HEK293 (cell line): ENCODE data around the gene KCND2.

Experiments used
- CTCF ChIA-PET: fragments of 350-600 bp; formaldehyde crosslinking; extraction: SDS; loops from one replicate; lab custom pipeline; 2021; ENCODE audit warnings: antibody characterized with exemption; lab: Yijun Ruan, JAX
- POLR2A ChIA-PET: fragments of 300-600 bp; formaldehyde crosslinking; extraction: SDS; loops from one replicate; lab custom pipeline; 2020; ENCODE audit warnings: antibody characterized with exemption, inconsistent platforms; lab: Yijun Ruan, JAX
- H3K27ac ChIP-seq: fragments of 200-500 bp; sonication (Bioruptor generic); 2 replicates; pipeline ENCODE4 v1.5.1; 2014; ENCODE audit warnings: low read depth, low read length, control low read depth, inconsistent platforms; ENCODE audit errors: extremely low read depth
- H3K36me3 ChIP-seq, 2 experiments: fragments of 200-500 bp in 1 of 2; sonication (Bioruptor generic) in 1 of 2; 1 replicate in 1 of 2; 2 replicates in 1 of 2; pipeline ENCODE4 v1.5.1; 2014 to 2017; ENCODE audit warnings: inconsistent platforms in 2 of 2, low read length in 2 of 2; ENCODE audit not compliant: control insufficient read depth in 2 of 2, insufficient read depth in 1 of 2
- H3K4me1 ChIP-seq: fragments of 200-500 bp; sonication (Bioruptor generic); 2 replicates; pipeline ENCODE4 v1.5.1; 2014; ENCODE audit warnings: mild to moderate bottlenecking, low read length, inconsistent platforms; ENCODE audit not compliant: control insufficient read depth, insufficient read depth
- H3K4me3 ChIP-seq: 2 replicates; pipeline ENCODE4 v1.5.1; 2011; ENCODE audit warnings: low read depth, mild to moderate bottlenecking, control low read depth, low read length, moderate library complexity
- H3K9me3 ChIP-seq: fragments of 200-500 bp; sonication (Bioruptor generic); 2 replicates; pipeline ENCODE4 v1.5.1; 2014; ENCODE audit warnings: low read depth, low read length, inconsistent platforms; ENCODE audit not compliant: control insufficient read depth, insufficient read depth
- KLF17 ChIP-seq: fragments of 450-650 bp; formaldehyde crosslinking; IDR thresholded peaks from 2 replicates; pipeline ENCODE4 v1.5.1; 2016; ENCODE audit warnings: missing biosample characterization, missing genetic modification characterization
- OSR2 ChIP-seq: fragments of 450-650 bp; formaldehyde crosslinking; IDR thresholded peaks from 2 replicates; pipeline ENCODE4 v1.5.1; 2016; ENCODE audit warnings: missing biosample characterization, missing genetic modification characterization
- SETDB1 ChIP-seq: IDR thresholded peaks from one replicate; pipeline ENCODE4 v1.6.1; 2017; ENCODE audit warnings: mild to moderate bottlenecking, low read length, moderate library complexity, mixed read lengths; ENCODE audit not compliant: insufficient read length
- ZEB2 ChIP-seq: fragments of 450-650 bp; formaldehyde crosslinking; IDR thresholded peaks from 2 replicates; pipeline ENCODE4 v1.5.1; 2016; ENCODE audit warnings: missing biosample characterization, missing genetic modification characterization
- ZNF10 ChIP-seq: fragments of 450-650 bp; formaldehyde crosslinking; IDR thresholded peaks from 2 replicates; pipeline ENCODE4 v1.5.1; 2017; ENCODE audit warnings: missing biosample characterization, missing genetic modification characterization
- ZNF133 ChIP-seq: fragments of 450-650 bp; formaldehyde crosslinking; IDR thresholded peaks from 2 replicates; pipeline ENCODE4 v1.5.1; 2016; ENCODE audit warnings: missing biosample characterization, missing genetic modification characterization
- ZNF18 ChIP-seq: fragments of 450-650 bp; formaldehyde crosslinking; IDR thresholded peaks from 2 replicates; pipeline ENCODE4 v1.5.1; 2016; ENCODE audit warnings: missing biosample characterization, missing genetic modification characterization
- ZNF302 ChIP-seq: fragments of 450-650 bp; formaldehyde crosslinking; IDR thresholded peaks from 2 replicates; pipeline ENCODE4 v1.5.1; 2016; ENCODE audit warnings: missing biosample characterization, missing genetic modification characterization, low read depth
- ZNF391 ChIP-seq: fragments of 450-650 bp; formaldehyde crosslinking; IDR thresholded peaks from 2 replicates; pipeline ENCODE4 v1.5.1; 2016; ENCODE audit warnings: low read depth, missing biosample characterization, missing genetic modification characterization, borderline replicate concordance
- ZNF404 ChIP-seq: fragments of 450-650 bp; formaldehyde crosslinking; IDR thresholded peaks from 2 replicates; pipeline ENCODE4 v1.5.1; 2017; ENCODE audit warnings: missing biosample characterization, missing genetic modification characterization
- ZNF416 ChIP-seq: fragments of 450-650 bp; formaldehyde crosslinking; IDR thresholded peaks from 2 replicates; pipeline ENCODE4 v1.5.1; 2016; ENCODE audit warnings: missing biosample characterization, missing genetic modification characterization
- ZNF423 ChIP-seq: fragments of 450-650 bp; formaldehyde crosslinking; IDR thresholded peaks from 2 replicates; pipeline ENCODE4 v1.5.1; 2016; ENCODE audit warnings: missing biosample characterization, missing genetic modification characterization
- ZNF558 ChIP-seq: fragments of 450-650 bp; formaldehyde crosslinking; IDR thresholded peaks from 2 replicates; pipeline ENCODE4 v1.5.1; 2016; ENCODE audit warnings: missing biosample characterization, missing genetic modification characterization
- ZNF596 ChIP-seq: fragments of 450-650 bp; IDR thresholded peaks from 2 replicates; pipeline ENCODE4 v1.5.0; 2018; ENCODE audit warnings: missing biosample characterization, mild to moderate bottlenecking, missing genetic modification characterization, moderate library complexity
- ZNF654 ChIP-seq: fragments of 450-650 bp; formaldehyde crosslinking; IDR thresholded peaks from 2 replicates; pipeline ENCODE4 v1.5.1; 2016; ENCODE audit warnings: low read depth, missing biosample characterization, missing genetic modification characterization
- ZSCAN16 ChIP-seq: fragments of 450-650 bp; formaldehyde crosslinking; IDR thresholded peaks from 2 replicates; pipeline ENCODE4 v1.5.1; 2016; ENCODE audit warnings: missing biosample characterization, missing genetic modification characterization
- TF ChIP-seq, protein P1 (sequence below): fragments of 450-650 bp; formaldehyde crosslinking; IDR thresholded peaks from 2 replicates; pipeline ENCODE4 v1.5.1; 2016; ENCODE audit warnings: missing biosample characterization, missing genetic modification characterization, low read depth

KCND2 gene

GRCh38 chr7:120519224-120519623 lies 246.2 kb downstream of the KCND2 start:
- H3K4me3 ChIP-seq, result no peak overlapping the region
- CTCF ChIA-PET, result interaction anchor here (1.4 kb wide), 1 partner anchor 35 kb away, joined by 3 read pairs; no protein-coding TSS in a partner anchor
- TF ChIP-seq KLF17, result no peak
- no peak for TF ChIP-seq ZNF596 (tag by site-specific recombination)
- no peak for TF ChIP-seq ZEB2 (tag by site-specific recombination)
- TF ChIP-seq ZNF302 (tag by site-specific recombination), result no peak
- no peak for TF ChIP-seq ZNF416
- TF ChIP-seq ZNF18 (tag by site-specific recombination), result no peak
- TF ChIP-seq, protein P1, sequence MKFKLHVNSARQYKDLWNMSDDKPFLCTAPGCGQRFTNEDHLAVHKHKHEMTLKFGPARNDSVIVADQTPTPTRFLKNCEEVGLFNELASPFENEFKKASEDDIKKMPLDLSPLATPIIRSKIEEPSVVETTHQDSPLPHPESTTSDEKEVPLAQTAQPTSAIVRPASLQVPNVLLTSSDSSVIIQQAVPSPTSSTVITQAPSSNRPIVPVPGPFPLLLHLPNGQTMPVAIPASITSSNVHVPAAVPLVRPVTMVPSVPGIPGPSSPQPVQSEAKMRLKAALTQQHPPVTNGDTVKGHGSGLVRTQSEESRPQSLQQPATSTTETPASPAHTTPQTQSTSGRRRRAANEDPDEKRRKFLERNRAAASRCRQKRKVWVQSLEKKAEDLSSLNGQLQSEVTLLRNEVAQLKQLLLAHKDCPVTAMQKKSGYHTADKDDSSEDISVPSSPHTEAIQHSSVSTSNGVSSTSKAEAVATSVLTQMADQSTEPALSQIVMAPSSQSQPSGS (tag by site-specific recombination), result no peak
- no peak for TF ChIP-seq ZSCAN16 (tag by site-specific recombination)
- TF ChIP-seq ZNF654, result no peak
- no peak for TF ChIP-seq ZNF391
- POLR2A ChIA-PET, result no interaction called here
- H3K36me3 ChIP-seq, result no peaks in the 10 kb centered on the region
- no peaks in the 10 kb centered on the region for H3K9me3 ChIP-seq
- no peaks in the 10 kb centered on the region for H3K4me1 ChIP-seq
- no peak overlapping the region for H3K27ac ChIP-seq

DNA sequence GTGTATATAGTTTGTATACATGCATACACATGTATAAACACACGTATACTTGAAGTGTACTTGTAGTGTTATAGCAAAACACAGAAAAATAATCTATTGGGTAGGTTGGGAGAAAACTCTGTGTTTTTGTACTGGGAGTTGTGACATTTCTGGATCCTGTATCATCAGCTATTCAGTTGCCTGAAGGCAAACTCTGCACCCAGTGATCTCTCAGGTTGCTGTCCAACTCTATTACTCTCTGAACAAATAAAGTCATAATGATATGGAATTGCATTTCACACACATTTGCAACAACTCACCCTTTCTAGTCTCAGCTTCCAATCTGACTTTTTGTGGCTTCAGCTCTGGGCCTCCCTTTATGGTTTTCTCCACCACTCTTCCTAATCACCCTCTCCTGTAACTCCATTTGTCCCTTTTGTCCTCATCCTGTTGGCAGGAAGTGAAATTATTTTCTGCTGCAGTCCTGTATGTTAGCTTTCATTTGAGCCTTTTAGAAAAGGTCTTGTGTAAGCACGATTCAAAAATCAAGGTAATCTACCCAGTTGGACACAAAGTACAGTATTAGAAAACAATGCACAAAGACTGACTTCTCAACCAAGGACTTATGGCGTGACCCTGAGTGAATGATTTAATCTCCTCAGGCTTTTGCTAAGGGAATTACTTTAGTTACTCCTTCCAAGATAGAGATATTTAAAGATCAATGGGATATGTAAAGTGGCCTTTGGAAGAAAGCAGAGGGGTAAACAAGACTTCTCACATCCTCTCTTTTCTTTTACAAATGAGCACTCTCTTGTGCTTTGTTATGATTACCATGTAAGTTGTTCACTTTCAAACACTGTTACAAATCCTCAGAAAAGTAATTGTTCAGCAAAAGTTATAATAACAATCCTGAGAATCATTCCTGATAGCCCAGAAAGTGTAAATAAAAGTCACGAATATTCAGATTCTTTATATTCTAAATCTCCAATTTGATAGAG lies 249.1 kb downstream of the KCND2 start:
- TF ChIP-seq ZNF133 (tag by site-specific recombination), result no peak
- TF ChIP-seq ZNF423, result no peak
- TF ChIP-seq ZNF558 (tag by site-specific recombination), result no peak
- TF ChIP-seq ZNF10, result no peak
- Histone ChIP-seq H3K4me3 (no peak overlapping the region), H3K9me3 (no peaks in the 10 kb centered on the region), H3K36me3 (no peaks in the 10 kb centered on the region), H3K27ac (no peak overlapping the region), H3K4me1 (no peaks in the 10 kb centered on the region)
- ChIA-PET CTCF (no interaction called here), POLR2A (no interaction called here)

DNA sequence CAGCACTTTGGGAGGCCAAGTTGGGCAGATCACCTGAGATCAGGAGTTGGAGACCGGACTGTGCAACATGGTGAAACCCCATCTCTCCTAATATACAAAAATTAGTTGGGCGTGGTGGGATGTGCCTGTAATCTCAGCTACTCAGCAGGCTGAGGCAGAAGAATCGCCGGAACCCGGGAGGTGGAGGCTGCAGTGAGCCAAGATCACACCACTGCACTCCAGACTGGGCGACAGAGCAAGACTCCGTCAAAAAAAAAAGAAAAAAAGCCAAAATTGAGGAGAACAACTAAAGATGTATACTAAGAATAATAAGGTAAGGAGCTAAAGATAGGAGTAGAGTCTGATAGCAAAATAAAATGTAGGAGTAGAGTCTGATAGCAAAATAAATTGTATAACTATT lies 251.0 kb downstream of the KCND2 start:
- H3K9me3 ChIP-seq, result no peaks in the 10 kb centered on the region
- TF ChIP-seq OSR2 (tag by site-specific recombination), result no peak
- TF ChIP-seq ZNF404 (tag by site-specific recombination), result no peak
- no peak for TF ChIP-seq SETDB1
- H3K4me1 ChIP-seq, result no peaks in the 10 kb centered on the region
- ChIA-PET CTCF (no interaction called here), POLR2A (no interaction called here)
- no peak overlapping the region for H3K27ac ChIP-seq
- no peaks in the 10 kb centered on the region for H3K36me3 ChIP-seq
- H3K4me3 ChIP-seq, result no peak overlapping the region
